Measurements from ENCODE around the gene ILF2.
"Not testable (repeated sequence)": the region's sequence is repeated elsewhere in the genome, so short reads cannot be mapped to it uniquely, and the experiment has no call there.

The ILF2 gene

DNA sequence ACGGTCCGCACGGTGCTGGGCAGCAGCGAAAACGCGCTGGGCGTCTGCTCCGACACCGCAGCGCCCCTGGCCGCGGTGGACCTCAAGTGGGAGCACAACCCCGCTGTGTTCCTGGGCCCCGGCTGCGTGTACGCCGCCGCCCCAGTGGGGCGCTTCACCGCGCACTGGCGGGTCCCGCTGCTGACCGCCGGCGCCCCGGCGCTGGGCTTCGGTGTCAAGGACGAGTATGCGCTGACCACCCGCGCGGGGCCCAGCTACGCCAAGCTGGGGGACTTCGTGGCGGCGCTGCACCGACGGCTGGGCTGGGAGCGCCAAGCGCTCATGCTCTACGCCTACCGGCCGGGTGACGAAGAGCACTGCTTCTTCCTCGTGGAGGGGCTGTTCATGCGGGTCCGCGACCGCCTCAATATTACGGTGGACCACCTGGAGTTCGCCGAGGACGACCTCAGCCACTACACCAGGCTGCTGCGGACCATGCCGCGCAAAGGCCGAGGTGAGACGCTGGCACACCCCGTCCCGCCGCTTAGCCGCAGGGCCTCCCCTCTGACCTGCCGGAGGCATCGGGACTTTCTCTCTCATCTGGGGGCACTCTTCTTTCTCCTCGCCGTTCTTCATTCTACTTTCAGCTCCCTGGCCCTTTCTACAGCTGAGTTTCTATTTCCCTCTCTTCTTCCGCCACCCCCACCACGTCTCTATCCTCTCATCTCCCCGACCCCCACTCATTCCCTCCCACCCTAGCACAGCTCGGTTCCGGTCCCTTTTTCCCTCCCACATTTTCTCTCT lies 8.7 kb upstream of the ILF2 start:
- DNase-seq (ENCODE audit: low read depth in 3 of 3): no peak

DNA sequence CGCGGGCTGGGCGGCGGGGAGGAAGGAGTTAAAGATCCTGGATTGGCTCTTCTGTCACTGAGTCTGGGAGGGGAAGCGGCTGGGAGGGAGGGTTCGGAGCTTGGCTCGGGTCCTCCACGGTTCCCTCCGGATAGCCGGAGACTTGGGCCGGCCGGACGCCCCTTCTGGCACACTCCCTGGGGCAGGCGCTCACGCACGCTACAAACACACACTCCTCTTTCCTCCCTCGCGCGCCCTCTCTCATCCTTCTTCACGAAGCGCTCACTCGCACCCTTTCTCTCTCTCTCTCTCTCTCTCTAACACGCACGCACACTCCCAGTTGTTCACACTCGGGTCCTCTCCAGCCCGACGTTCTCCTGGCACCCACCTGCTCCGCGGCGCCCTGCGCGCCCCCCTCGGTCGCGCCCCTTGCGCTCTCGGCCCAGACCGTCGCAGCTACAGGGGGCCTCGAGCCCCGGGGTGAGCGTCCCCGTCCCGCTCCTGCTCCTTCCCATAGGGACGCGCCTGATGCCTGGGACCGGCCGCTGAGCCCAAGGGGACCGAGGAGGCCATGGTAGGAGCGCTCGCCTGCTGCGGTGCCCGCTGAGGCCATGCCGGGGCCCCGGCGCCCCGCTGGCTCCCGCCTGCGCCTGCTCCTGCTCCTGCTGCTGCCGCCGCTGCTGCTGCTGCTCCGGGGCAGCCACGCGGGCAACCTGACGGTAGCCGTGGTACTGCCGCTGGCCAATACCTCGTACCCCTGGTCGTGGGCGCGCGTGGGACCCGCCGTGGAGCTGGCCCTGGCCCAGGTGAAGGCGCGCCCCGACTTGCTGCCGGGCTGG lies 7.9 kb upstream of the ILF2 start, which contains the start of gene NPR1:
Gene NPR1, plus strand, starts transcription at position 170 of the 818 bp plus-strand sequence. Its CDS starts 421 bp downstream, at position 591.
- no peak for DNase-seq (ENCODE audit: low read depth in 3 of 3)

DNA sequence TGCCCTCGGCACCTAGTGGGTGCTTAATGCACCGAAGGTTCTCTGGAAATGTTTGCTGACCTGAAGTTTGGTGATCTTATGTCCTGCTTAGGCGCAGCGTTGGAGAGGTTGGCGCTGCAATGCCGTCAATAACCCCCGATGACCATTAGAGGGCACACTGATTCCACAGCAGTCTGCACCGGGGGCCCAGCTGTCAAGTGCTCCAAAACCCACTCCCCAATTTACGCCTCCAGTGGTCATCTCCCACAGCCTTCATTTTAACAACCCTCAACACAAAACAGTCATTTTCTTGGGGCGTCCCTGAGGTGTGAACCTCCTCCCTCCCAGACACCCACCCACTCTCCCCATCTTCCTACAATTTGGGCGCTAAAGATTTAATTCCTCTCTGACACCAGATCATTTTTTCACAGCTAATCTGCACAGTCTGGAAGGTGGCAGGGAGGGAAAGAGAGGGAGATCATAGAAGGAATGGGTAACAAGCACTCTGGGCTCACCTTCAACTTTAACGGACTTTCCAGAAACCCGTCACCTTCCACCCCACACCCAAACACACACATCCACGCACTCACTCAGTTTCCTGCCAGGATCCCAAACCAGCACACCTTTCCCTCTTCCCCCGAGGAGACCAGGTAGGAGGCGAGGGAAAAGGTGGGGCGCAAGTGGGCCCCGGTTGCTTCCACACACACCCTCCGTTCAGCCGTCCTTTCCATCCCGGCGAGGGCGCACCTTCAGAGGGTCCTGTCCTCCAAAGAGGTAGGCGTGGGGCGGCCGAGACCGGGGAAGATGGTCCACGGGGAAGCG lies 7.1 kb upstream of the ILF2 start:
- peak in 1 of 3 donors; percentile 33 for DNase-seq (ENCODE audit: low read depth in 3 of 3)

DNA sequence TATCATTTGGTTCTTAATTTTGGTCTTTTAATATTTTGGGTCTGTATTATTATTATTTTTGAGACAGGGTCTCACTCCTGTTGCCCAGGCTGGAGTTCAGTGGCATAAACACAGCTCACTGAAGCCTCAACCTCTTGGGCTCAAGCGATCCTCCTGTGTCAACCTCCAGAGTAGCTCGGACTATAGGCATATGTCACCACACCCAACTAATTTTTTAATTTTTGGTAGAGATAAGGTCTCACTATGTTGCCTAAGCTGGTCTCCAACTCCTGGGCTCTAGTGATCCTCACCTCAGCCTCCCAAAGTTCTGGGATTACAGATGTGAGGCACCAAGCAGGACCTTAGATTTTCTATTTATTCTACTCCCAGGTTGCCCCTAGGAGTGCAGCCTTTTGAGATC lies 2.7 kb upstream of the ILF2 start:
- DNase-seq (ENCODE audit: low read depth in 3 of 3): no peak

DNA sequence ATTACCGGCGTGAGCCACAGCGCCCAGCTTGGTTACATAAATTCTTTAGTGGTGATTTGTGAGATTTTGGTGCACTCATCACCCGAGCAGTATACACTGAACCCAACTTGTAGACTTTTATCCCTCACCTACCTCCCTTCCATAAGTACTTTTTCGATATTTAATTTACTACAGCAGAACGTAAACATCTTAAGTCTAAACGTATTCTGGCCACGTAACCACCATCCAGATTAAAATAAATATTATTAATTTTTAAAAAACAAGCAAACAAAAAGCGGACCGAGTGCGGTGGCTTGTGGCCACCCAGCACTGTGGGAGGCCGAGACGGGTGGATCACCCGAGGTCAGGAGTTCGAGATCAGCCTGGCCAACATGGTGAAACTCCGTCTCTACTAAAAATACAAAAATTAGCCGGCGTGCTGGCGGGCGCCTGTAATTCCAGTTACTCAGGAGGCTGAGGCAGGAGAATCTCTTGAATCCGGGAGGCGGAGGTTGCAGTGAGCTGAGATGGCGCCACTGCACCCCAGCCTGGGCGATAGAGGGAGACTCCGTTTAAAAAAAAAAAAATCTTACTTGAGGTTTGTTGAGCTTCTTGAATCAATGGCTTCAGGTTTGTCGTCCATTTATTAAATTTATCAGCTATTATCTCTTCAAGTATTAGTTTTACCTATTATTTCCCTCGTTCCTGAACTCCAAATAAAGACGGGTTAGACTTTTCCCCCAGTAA lies 998 bp upstream of the ILF2 start:
- peak in 1 of 3 donors; percentile 43 for DNase-seq (ENCODE audit: low read depth in 3 of 3)

DNA sequence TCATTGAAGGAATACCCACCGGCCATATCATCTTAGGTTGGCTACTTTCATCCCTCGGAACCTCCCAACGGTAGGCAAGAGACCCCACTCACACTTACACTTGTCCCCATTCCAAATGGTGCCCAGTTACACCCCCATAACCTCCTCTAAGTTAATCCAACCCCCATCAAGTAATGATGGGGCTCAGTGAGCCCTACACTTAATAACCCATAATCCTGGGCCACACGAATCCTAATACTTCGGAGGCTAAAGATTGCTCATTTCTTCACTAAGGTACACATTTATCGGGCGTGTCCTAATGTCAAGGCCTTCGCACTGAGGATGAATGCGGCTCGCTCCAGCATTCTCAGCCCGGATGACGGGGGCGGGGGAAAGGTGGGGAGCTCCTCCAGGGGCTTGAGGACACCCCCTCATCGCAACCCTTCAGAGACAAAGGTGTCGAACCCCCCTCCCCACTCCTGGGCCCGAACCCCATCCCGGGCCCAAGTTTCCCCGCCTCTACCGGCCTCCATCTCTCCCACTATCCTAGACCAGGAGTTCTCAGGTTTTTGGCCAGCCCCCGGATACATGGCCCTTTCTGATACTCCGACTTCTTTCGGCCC lies 435 bp downstream of the ILF2 start:
- DNase-seq (ENCODE audit: low read depth in 3 of 3): peak in 1 of 3 donors; percentile 35

DNA sequence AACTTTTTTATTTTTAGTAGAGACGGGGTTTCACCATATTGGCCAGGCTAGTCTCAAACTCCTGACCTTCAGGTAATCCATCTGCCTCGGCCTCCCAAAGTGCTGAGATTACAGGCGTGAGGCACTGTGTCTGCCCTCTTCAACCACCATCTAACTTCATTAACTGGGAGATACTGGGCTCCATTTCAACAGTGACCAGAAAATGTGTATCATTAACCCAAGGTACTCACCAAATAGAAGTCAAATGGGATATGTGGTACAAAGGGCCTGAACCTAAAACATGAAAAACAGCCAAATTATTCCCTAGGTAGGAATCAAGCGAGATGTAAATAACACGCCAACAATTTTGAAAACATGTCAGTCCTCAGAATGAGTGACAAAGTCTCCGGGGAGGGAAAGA lies 1.2 kb downstream of the ILF2 start:
- no peak for DNase-seq (ENCODE audit: low read depth in 3 of 3)

DNA sequence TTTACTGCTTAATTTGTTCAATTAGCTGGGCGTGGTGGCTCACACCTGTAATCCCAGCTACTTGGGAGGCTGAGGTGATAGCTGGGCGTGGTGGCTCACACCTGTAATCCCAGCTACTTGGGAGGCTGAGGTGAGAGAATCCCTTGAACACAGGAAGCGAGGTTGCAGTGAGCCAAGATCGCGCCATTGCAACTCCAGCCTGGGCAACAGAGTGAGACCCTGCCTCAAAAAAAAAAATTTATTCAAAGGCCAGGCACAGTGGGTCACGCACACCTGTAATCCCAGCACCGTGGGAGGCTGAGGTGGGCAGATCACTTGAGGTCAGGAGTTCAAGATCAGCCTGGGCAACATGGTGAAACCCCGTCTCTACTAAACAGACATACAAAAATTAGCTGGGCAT lies 2.1 kb downstream of the ILF2 start:
- DNase-seq (ENCODE audit: low read depth in 3 of 3): not testable (repeated sequence)

DNA sequence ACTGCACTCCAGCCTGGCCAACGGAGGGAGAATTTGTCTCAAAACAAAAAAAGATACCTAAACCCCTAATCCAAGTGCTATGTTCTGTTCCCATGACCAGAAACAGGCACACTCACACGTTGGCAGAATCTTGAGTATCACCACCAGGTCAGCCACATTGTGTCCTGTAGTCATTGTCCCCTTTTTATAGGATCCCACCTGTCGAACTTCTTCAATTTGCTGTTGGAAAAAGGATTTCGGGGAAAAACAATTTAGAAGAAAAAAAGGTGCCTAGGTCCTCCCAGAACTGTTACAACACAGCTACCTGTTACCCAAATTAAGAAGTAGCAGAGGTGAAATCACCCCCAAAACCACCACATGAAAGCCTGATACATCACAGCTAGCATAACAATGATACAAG lies 3.4 kb downstream of the ILF2 start:
- no peak for DNase-seq (ENCODE audit: low read depth in 3 of 3)

DNA sequence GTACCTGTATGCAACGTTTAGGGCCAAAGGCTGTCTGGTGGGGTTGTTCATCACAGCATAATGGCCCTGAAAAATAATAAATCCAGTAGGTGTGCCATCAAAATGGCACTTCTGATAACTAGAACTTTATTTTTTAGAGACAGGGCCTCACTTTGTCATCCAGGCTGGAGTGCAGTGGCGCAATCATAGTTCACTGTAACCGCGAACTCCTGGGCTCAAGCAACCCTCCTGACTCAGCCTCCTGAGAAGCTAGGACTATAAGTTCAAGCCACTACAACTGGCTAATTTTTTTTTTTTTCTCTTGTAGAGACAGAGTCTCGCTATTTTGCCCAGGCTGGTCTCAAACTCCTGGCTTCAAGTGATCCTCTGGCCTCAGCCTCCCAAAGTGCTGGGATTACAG lies 7.6 kb downstream of the ILF2 start:
- no peak for DNase-seq (ENCODE audit: low read depth in 3 of 3)

DNA sequence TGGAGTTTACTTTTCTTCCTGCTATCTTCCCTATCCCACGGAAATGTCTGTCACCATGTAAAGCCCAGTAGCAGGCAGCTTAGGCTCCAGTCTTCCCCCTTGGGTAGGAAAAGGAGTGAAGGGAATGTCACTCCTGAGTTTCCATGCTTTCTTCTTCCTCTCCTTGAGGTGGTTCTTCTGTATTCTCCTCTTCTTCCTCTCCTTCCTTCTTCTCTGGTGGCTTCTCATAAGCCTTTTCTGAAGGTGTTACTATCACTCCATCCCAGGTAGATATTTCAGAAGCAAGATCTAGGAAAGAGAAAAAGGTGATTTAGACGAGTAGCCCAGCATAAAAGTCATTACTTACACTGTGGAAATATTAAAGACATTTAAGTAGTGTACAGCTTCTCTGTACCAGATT lies 8.5 kb downstream of the ILF2 start:
- DNase-seq (ENCODE audit: low read depth in 3 of 3): no peak

DNA sequence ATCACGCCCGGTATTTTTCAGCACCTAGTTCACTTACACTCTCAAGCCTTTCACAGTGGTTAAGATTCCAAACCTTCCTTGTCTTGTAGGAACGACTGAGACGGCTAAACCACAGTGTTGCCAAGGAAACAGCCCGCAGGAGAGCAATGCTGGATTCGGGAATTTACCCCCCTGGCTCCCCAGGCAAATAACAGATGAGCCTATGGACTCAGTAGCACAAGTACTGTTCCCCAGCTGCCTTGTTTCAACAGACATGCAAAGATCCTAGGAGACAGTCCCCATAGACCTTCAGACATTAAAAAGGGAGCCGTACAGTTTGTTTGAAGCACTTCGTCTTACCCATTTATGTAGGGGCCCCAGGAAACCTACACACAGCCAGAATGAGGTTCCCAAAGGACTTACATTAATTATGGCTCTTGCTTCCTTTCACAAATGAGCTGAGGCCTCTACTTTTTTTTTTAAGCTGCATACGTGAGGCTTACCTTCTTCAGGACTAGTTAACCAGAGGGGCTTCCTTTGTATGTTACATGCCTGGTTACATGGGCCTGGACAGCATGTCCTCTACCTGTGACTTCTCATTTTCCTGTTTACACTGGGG lies 9.6 kb downstream of the ILF2 start:
- DNase-seq (ENCODE audit: low read depth in 3 of 3): no peak

DNA sequence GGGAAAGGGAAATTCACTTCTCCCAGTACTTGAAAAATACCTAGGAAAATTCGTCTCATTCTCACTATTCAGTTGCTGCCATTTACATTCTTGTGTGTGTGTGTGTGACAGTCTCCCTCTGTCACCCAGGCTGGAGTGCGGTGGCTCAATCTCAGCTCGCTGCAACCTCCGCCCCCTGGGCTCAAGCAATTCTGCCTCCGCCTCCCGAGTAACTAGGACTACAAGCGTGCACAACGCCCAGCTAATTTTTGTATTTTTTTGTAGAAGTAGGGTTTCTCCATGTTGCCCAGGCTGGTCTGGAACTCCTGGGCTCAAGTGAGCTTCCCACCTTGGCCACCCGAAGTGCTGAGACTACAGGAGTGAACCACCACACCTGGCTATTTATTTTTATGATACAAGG lies 11.1 kb downstream of the ILF2 start:
- DNase-seq (ENCODE audit: low read depth in 3 of 3): no peak

DNA sequence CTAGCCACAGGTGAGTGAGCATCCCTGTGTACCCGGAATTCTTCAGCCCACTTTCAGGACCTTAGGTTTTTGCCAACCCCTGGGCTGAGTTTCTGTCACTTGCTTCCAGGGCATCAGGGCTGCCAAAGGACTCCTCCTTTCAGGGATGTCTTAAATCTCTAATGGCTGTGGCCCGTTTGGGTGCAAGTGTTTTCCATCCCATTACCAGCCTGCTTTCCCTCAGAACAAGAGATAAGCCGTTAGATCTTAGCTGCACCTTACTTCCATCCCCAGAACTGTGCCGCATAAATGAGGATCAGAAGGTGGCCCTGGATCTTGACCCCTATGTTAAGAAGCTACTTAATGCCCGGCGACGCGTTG lies 11.6 kb downstream of the ILF2 start:
- DNase-seq (ENCODE audit: low read depth in 3 of 3): no peak

DNA sequence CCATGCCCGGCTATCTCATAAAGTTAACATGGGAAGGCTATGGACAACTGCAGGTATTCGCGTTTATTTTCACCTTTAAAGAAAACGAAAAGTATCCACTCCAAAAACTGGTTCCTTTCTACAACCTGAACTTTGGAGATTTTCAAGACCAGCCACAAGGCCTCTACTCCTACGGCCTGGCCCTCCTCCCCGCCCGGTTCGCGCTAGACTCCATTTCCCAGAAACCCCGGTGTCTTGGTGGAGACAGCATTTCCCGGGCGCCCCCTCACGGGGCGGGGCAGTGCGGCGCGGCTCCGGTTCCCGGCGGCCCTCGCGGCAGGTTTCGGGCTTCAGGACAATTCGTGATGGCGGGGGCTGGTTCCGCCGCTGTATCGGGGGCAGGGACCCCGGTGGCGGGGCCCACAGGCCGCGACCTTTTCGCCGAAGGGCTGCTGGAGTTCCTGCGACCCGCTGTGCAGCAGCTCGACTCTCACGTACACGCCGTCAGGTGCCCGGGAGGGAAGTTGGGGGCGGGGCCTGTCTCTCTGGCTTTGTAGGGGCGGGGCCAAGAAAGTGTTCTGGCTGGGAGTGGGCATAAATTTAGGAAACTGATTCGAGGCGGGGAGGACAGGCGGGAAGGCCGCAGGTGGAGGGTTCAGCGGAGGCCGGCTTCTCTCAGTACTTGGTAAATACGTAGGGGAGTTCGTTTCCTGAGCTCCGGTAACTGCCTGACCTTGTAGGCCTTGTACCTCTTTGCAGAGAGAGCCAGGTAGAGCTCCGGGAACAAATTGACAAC lies 12.2 kb downstream of the ILF2 start, which contains the start of gene SNAPIN:
Gene SNAPIN, plus strand, starts transcription at position 304 of the 775 bp plus-strand sequence. Its CDS starts 41 bp downstream, at position 345.
- DNase-seq (ENCODE audit: low read depth in 3 of 3): peak; percentile 83 to 90 (median 87)

DNA sequence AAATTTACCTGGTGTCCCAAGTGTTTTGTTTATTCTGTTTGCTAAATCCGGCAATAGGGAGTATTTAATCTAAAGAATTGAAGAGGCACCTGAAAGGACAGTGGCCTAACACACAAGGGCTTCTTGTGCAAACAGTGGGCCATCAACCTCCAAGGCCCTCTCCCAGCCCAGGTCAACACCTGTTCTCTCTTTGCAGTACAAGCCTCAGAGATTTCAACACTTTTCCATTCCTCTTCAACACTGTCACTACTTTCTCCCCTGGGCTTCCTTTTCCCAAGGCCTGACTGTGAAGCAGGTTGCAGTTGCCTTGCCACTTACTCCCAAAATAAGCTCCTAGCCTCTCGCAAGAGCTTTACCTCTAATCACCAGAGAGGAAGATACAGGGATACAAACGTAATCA lies 15.5 kb downstream of the ILF2 start:
- no peak for DNase-seq (ENCODE audit: low read depth in 3 of 3)

DNA sequence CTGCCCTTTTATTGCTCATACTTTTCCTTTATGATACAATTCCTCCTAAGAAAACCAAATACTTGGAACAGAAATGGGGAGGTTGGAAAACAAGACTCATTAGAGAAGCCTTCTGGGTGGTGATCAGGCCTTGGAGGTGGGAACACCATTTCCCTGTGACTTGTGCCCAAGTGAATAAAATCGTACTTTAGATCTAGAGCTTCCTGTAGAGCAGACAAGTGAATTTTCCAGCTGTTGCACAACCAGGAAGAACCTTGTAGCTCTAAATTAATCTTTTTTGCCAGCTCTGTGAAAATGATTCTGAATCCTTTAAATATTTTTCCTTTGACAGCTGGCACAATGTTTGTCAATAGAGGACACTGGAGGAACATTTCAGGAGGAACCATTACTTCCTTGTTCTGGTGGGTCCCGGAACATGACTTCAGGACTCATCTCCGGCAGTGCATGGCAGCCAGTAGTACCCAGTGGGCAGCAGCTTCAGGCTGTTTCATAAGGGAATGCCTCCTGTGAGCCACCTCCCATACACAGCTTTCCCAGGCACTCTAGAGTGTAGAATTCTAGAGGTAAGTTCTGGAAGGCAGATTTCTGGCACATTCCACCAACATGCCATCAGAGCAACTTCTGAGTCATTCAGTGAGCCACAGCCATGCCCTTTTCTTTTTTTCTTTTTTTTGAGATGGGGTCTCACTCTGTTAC lies 17.8 kb downstream of the ILF2 start:
- no peak for DNase-seq (ENCODE audit: low read depth in 3 of 3)

DNA sequence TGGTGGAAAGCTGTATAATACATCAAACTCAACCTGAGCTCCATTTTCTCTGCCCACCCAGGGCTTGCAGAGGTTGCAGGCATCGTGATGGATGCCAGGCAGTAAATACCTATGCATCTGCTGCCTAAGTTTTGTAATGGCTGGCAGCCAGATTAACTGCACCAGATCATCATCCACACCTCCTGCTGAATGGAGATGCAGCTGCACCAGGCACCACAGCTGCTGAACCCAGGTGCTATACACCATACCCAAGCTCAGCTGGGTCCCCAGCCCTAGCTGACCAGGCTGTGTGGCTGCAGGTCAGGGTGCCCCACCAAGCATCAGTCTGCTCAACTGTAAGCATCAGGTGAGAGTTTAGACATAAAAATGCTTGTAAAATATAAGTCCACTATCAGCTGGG lies 19.0 kb downstream of the ILF2 start:
- no peak for DNase-seq (ENCODE audit: low read depth in 3 of 3)

DNA sequence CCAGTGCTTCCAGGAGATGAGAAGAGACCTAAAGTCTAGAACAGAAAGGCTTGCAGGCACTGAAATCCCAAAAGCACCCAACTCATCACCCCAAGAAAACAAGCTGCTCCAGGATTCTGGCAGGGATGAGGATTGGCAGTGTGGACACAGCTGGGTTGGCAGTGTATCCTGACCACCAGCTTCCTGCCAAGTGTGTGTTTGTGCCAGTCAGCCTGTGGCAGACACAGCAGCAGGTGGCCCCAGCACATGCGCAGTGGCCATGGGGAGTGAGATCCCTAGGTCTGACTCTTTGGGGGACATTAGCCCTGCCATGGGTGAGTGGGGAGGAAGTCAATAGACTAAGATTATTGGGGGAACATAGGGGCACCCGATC lies 20.9 kb downstream of the ILF2 start:
- DNase-seq (ENCODE audit: low read depth in 3 of 3): no peak
